Activated CD4-positive, alpha-beta T cell treated with anti-CD3 and anti-CD28 coated beads, Interleukin-2, amount 50 U/mL, for 1 hour (primary cell): ENCODE results near the gene SERPINA5.
A peak's percentile ranks its signal among the peaks of the same experiment; 100 is the strongest.

Source experiments
- DNase-seq: peaks from one replicate; pipeline ENCODE4 v3.0.0-alpha.2; 2020

SERPINA5 gene, protein sequence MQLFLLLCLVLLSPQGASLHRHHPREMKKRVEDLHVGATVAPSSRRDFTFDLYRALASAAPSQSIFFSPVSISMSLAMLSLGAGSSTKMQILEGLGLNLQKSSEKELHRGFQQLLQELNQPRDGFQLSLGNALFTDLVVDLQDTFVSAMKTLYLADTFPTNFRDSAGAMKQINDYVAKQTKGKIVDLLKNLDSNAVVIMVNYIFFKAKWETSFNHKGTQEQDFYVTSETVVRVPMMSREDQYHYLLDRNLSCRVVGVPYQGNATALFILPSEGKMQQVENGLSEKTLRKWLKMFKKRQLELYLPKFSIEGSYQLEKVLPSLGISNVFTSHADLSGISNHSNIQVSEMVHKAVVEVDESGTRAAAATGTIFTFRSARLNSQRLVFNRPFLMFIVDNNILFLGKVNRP

GRCh38 chr14:94581127-94581999, at the start of gene SERPINA5:
Gene SERPINA5, plus strand, starts transcription at chr14:94581426. Its CDS starts 5,937 bp downstream, at chr14:94587363.
- DNase-seq: no peak

- no peak for DNase-seq
Measured at GRCh38 chr14:94532447-94532846, 48.8 kb upstream of the SERPINA5 start.

GRCh38 chr14:94535506-94535905, 45.7 kb upstream of the SERPINA5 start:
- DNase-seq: no peak

DNA sequence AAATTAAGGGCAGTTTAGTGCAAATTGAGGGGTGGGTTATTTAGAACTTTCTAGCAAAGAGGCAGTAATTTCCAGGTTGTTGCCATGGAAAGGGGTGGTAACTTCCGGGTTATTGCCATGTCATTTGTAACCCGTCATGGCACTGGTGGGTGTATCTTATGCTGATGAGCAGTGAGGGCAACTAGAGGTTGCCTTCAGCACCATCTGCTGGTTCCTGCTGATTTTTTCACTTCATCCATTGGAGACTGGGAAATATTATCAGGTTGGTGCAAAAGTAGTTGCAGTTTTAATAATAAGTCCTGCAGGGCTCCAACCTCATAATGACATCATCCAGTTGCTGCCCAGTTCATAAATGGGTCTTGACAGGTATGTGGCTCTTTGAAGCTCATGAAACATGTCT, 44.4 kb upstream of the SERPINA5 start:
- no peak for DNase-seq

GRCh38 chr14:94538070-94538740, 43.0 kb upstream of the SERPINA5 start:
- DNase-seq: no peak

DNA sequence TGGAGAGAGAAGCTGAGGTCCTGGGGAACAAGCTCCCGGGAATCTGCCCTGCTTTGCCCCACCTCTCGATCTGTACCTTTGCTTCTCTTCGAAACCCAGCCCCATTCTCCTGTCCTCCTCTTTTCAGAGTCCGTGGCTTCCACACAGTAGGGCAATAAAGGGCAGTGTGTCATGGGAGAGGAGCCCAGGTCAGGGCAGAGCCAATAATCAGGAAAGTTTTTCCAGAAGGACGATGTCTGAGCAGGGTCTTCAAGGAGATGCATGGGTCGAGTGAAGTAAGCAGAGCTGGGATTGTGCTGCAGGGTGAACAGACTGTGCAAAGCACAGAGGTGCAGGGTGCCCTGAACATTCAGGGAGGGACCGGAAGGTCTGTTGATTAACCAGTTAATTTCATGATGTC, 42.0 kb upstream of the SERPINA5 start:
- DNase-seq: no peak

- DNase-seq: no peak
Measured at GRCh38 chr14:94540031-94540794, 41.0 kb upstream of the SERPINA5 start.

DNA sequence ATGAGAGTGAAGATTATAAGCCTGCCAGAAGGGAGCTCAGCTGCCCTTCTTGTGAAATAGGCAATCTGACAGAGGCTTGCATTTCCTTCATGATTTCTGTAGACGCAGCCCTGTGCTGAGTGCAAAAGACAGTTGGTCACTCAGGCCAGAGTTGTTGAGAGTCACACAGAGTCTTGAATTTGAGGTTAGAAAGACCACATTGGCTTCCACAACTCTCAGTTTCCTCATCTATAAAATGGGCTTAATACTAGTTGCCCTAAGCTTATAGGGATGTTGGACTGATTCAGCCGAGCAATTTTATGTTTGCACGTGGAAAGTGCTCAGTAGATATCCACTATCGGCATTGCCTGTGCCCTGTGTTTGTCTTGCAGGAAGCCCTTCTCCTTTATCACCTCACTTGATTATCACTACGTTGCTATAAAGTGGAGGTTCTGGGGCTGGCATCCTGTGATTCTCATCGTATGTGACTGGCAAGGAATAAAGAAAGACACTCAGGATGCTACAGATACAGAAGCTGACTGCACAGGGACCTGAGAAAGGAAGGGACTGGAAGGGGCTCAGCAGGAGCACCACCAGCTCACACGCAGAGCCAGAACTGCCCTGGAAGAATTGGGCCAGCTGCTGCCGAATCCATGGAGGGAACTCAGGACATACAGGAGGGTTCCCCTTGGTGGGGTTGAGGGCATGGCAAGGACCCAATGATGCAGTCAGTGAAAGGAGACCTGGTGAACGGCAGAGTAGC, 39.8 kb upstream of the SERPINA5 start:
- no peak for DNase-seq

- no peak for DNase-seq
Measured at GRCh38 chr14:94542111-94542810, 39.0 kb upstream of the SERPINA5 start.

GRCh38 chr14:94542811-94543440, 38.3 kb upstream of the SERPINA5 start:
- no peak for DNase-seq

DNA sequence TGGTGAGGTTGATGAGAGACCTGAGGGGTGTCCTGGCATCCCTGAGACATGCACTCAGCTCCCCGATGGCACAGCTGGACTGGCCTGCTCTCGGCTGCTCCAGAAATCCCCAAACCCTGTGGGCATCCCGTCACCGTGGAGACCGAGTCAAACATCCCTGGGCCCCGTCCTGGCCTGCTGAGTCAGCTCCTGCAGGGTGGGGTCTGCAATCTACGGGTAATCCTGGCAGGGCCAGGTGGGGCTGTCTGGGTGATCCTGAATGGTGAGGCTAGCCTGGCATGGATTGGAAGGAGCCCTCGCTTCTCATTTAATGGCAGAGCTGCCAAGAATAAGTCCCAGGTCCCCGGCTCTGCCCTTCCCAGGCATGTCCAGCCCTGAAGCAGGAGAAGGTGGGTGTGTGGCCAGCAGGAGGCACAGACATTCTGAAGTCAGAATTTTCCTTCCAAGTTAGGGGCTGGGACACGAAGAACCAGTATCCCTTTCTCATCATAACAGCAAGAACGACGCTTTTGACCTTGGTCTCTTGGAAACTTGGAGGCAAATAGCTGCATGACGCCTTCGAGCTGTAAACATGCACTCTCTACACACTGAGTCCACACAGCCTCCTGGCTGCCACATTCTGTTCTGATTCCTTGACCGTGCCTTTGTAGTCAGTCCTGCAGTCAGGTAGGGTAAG, 37.6 kb upstream of the SERPINA5 start:
- DNase-seq: no peak

DNA sequence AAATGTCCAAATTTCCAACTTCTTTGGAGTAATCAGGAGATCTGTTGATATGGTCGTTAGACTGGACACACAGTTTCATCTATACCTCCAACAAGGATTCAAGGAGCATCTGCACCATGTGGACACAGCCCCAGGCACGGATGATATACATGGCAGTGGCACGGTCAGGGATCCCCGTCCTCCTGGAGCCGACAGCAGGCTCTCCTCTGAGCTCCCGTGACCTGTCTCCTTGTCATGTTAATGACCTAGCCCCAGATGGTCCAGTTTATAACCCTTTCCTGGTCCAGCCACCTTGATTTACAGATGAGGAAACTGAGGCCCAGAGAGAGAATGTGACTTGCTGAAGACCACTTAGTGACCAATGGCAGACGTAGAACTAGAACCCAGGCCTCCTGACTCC, 36.5 kb upstream of the SERPINA5 start:
- no peak for DNase-seq

GRCh38 chr14:94545131-94545841, 35.9 kb upstream of the SERPINA5 start:
- no peak for DNase-seq

GRCh38 chr14:94547151-94547680, 34.0 kb upstream of the SERPINA5 start:
- no peak for DNase-seq

GRCh38 chr14:94547726-94548125, 33.5 kb upstream of the SERPINA5 start:
- DNase-seq: no peak

DNA sequence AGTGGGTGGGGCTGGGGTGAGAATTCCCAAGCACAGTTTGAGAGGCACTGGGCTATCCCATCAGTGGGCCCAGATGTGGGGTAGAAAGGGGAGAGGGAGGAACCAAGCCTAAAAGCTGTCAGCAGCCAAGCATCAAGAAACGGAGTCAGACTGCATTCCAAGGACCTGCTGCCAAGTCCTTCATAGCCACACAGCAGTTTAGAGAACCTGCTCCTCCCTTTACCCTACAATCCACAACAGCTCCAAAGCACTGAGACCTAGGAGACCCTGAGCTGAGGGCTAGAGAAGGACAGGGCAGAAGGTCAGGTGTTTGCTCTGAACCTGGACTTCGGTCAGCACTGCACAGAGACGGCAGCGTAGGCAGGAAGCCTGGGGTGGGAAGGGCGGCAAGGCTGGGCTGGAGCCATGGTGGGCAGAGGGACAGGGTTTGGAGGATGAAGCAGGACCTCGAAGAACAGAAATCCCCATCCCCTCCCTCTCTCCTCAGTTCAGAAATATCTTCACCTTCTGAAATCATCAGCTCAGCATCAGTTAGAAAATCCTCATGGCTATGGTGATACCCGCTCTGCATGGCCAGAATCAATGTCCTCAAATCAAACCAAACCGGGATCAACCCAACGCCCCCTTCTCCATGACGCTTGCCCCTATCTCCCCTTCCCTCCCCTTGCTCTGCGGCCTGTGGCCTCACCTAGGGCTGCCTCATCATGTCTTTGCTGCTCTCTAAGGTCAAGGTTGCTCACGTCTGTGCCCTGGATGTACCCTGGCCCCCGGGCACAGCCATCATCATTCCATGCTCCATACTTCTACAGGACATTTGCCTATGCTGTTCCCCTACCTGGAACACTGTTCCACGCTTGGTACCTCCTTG, 32.9 kb upstream of the SERPINA5 start:
- no peak for DNase-seq

DNA sequence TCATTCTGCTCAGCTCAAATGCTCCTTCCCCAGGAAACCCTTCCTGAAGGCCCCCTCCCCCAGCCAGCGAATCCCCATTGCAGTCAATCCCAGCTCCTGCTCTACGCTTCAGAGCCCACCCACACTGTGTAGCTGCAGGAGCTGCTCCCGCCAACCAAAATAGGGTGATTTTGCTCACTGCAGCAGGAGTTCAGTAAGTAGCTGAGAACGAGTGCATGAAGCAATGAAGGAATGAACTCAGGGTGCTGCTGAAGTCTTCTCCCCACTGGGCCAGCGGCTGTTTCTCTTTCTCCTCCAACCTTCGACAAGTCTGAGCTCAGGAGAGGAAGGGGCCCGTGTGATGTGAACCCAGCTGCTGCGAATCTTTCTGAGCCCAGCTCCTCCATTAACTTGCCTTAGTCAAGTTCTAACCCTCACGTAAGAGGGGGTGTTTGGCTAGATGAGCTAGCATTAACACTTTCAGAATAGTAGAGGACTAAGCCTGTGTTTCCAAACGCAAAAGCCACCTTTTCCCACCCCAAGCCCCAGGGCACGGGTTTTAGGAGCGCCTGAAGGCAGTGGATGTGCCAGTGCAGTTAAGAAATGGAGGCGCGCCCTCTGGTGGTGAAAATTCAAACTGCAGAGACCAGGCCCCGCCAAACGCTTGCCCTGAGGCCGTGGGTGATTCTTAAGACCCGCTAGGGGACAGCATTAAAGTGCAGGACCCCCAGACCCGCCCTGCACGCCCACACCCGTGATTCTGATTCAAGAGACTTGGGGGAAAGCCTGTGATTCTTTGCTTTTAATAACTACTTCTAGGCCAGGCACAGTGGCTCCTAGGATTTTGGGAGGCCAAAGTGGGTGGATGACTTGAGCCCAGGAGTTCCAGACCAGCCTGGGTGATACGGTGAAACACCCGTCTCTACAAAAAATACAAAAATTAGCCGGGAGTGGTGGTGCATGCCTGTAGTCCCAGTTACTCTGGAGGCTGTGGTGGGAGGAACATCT, 31.9 kb upstream of the SERPINA5 start:
- DNase-seq: peak; percentile 45
